Stimulated activated CD4-positive, alpha-beta T cell treated with anti-CD3 and anti-CD28 coated beads, TNF-alpha, amount 100 ng/mL, for 48 hours (primary cell): ENCODE data around the gene FBXL15.

ENCODE experiments used
- DNase-seq, 3 donors: peaks; one replicate each; pipeline ENCODE4 v3.0.0-alpha.2; 2020; ENCODE audit warnings: low read depth in 3 of 3

Gene FBXL15

DNA sequence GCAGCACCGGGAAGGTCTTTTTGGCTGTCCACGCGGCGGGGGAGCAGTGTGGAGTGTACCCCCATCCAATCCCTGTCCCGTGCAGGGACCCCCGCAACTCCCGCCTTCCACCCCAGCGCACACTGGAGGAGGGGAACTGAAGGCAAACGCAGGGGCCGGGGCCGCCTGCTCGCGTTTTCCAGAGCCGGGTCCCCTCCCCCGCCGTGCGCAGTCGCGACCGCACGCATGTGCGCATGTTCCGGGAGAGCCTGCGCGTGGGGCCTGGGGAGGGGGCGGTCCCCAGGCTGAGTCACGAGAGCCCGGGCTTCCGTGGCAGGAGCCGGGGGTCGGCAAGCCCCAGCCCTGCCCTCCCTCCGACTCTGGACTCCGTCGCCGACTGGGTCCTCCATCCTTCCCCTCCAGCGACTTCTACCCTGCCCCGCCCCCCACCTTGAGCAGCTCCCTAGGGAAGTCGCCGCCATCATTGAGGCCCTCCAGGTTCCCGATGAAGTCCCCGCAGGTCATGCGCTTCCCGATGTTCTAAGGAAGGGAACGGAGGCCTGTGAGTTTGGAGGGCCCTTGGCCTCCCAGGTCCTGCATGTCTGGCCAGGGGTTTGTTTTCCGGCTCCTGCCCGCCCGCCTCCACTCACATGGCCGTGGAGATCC is 10.1 kb upstream of the FBXL15 start:
- DNase-seq, result peak in 1 of 3 donors; percentile 46

DNA sequence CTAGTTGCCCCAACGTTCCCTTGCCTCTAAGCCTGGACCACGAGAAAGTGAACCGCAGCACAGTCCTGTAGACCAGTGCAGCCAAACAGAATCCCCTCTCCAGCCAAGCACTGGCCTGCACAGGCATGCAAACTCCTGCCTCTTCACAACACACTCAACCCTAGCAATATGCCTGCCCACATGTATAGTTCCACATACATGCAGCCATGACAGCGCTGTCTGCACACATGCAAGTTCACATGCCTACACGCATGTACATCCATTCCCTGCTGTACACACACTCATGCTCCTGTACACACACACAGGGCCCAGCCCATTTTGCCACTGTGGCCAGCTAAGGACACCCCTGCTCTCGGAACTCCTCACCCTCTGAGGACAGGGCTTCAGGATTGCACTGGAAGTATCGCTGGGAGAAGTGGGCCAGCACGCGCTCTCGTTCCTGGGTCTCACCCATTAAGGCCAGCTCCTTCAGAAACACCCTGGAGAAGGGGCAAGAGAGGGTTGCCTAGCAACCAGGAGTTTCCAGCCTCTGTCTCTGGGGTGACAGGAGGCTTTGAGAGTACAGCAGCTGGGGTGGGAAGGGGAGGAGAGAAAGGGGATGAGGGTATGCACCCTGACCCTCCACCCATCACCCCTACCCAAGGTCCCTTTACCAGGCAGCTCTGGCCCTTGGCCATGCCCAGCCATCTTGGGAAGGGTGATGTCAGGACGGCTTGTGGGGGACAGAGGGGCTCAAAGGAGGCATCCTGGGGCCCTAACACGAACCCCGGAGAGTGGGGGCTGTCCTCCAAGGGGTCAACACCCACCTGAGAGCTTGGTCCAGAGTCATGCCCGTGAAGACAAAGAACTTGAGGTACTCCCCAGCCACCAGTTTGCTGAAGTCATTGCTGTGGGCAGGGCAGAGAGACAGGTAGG is 9.0 kb upstream of the FBXL15 start:
- no peak for DNase-seq

DNA sequence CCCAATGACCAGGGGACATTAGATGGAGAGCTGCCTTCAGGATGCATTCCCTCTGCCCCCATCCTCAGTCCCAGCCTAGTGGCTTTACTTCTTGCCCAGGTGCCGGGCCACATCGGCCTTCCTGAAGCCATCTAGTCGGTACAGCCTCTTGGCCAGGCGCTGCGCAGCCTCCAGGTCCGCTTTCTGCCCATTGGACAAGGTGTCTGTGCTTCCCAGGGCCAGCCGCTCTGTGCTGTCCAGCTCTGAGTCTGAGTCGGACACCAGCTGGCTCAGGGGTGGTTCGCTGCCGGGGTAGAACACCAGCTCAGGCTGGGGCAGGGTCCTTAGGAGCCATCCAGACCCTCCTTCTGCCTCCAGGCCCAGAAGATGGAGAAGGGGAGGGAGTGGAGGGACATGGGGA is 8.3 kb upstream of the FBXL15 start:
- no peak for DNase-seq

DNA sequence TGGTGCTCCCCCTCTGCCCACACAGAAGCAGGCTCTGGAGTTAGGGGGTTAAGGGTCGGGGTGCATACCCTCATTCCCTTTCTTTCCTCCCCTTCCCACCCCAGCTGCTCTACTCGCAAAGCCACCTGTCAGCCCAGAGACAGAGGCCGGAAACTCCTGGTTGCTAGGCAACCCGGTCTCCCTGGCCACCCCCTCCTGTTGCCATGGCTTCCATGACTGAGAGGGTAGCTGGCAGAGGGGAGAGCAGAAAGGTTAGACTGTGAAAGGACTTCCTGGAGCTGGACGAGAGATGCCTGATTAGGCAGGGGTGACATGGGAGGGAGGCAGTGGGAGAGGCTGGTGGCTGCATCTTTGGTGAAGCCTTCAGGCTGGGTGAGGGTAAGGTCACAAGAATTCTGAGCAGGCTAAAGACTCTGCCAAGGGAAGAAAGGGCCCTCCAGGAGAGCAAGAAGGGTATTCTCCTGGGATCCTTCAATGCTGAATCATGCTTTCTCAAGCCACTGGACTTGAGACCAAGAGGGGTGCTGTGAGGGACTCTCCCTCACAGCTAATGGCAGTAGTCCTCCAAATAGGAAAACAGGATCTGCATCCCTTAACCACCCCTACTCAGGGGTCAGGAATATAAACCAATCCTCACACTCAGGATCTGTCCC is 7.5 kb upstream of the FBXL15 start:
- no peak for DNase-seq

DNA sequence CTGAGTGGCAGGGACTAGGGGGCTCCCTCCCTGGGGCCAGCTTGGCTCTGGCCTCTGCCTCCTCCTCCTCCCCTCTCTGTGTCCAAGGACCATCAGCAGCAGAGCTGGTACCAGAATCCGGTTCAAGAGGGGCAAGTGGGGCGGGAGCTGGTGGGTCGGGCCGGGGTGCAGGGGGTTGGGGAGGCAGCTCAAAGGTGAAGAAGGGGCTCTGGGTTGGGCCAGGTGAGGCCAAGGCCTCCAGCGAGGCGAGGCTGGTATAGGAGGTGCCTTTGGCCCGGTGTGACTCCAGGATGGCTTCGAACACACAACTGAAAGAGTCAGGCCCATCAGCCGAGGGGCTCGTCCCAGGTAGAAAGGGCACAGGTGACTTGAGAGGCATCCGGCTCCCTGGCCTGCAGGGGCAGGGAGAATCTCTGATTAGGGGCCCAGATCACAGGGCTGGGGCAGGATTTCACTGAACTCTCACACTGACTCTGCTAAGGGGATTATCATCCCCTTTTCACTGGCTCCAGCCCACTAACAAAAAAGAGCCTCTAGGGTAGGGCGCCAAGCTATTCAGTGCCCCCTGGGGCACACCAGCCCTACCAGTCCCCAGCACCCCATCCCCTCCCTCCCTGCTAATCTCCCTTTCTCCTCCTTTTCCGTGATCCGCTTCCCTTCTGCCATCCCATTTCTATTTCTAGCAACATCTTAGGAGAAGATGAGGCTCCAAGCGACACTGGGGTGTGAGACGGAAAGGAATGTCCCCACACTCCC is 6.7 kb upstream of the FBXL15 start:
- no peak for DNase-seq

DNA sequence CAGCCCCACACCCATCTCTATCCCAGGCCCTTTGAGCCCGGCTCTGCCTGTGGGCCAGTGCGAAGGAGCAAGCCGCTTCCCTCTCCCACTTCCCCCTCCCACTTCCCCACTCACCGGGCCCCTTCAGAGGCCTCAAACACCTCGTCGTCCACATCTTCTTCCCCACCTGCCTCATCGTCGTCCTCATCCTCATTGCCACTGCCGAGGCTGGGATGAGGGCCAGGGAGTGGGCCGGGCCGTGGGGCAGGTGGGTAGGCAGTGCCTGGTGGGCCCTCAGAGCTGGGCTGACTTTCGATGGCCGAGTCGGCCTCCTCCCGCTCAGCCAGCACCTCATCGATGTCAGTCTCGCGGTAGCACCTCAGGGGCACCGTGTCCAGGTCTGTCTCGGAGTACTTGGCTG is 5.9 kb upstream of the FBXL15 start:
- DNase-seq, result no peak

DNA sequence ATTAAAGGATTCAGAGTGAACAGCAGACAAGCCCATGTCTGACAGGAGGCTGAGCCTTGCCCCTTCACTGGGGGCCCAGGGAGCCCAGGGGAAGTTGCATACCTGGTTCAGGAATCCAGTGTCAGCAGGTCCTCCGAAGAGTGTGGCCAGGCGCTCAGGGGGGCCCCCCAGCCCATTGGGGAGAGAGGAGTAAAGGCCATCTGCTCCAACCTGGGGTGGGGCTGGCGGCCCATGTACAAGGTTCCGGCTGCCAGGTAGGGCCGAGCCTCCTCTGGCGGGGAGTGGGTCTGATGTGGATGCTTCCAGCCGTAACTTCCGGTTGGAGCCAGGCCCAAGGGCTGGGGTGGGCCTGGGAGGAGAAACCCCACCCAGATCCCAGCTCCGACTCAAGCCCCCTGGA is 4.4 kb upstream of the FBXL15 start:
- no peak for DNase-seq

DNA sequence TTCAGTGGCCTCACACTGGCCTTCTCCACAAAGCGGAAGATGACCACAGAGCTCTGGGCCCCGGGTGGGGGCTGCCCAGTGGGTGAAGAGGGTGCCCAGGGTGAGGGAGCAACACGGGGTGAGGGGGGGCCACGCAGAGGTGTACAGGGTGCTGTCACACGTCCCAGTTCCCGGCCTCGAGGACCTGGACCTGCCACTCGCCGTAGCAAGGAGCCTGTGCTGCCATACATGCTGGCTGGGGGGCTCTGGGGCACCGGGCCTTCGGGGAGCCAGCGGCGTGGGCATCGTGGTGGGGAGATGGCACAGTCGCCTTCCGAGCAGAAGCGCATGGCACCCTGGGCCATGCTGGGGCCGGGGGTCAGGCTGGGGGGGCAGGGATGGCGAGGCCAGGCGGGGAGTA is 3.9 kb upstream of the FBXL15 start:
- no peak for DNase-seq

DNA sequence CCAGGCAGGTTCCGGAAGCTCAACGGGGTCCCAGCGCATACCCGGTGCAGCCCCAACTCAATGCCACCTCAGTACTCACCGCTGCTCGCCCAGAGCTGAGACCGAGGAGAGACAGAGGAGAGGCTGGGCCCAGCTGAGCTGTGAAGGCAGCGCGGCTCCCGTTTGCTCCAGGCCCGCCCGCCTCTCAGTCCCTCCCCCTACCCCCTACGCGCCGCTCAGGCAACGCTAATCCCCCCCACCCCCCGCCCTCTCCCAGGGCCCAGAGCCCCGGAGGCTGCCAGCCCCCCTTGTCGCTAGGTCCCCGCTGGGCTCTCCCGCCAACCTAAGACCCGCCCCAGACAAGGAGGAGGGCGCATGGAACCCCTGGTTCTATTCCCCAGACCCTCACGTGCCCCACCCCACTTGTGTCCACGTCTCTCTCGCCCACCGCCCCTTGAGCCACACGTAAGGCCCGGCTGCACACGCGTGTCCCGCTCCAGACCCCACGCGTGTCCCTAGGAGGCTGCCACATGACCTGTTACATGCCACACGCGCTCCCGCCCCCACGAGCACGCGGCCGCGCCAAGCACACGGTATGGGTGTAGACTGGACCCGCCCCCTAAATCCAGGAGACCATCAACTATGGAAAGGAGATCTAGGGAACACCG is 1.9 kb upstream of the FBXL15 start, which contains the start of gene PSD:
PSD (minus strand) TSS at position 164 of the 647 bp plus-strand sequence. CDS start 1,747 bp downstream, outside the sequence.
- no peak for DNase-seq

DNA sequence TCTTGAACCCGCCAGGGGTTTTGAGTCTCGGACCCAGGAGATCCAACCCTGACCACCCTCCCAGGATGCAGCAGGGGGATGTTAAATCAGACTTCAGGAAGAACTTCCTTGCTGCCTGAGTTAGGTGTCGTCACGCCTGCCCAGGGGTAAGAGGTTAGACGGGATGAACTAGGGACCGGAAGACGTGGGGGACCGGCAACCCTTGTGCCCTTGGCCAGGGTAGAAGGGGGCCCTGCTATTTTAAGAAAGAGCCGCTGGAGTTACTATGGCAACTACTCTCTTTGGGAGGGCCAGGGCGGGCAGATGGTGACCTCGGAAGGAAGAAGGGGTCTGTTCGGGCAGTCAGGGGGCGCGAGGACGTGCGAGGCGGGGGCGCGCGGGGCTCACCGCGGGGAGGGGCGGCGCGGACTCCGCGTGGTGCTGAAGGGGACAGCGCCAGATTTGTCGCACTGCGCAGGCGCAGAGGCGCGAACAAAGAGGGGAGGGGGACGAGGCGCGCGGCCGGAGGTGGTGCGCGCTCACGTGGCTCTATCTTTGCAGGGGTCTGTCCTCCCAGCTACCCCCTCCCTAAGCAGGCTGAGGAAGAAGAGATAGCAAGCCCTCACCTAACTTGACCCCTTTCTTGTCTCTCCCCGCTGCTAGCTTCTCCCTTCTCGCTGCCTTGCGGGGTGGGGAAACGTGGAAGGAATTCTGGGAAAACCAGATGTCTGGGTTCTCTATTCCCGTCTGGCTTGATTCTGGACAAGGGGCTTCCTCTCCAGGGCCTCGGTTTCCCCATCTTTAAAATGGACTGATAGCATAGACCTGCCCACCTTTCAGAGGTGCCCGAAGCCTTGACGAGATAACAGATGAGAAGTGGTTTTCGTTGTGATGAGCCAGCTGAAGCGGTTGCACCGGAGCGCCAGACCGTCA is 1.1 kb upstream of the FBXL15 start:
- peak in 1 of 3 donors; percentile 52 for DNase-seq

DNA sequence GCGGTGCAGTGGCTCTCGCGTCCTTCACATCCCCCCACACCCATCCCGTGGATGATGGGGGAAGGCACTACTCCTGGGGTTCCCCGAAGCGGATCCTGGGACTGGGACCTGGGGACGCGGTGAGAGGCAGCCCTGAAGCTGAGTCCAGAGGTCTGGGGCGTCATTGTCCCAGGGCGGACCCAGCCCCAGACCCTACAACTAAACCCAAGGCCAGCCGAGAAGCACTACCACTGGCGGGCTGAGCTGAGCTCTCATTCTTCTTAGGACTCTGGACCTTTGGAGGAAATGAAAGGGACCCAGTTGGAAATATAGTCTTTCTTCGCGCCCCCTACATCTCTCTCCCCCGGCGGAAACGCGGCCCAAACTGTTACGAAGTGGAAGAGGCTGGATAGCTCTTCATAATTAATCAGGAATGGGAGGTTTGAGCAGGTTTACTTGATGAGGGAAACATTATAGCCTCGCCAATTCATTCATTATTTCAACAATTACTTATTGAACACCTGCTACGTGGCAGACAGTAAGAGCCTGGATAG is 389 bp upstream of the FBXL15 start:
- DNase-seq, result no peak

DNA sequence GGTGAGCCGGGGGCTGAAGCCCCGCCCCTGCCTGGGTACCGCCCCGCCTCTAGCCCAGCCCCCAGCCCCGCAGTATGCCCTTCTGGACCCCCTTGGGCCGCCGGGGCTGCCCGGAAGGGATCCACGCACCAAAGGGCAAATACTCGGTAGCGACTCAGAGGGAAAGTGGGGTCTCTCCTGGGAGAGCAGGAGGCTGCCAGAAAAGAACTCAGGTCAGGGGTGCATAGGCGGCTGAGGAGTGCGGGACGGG is 796 bp downstream of the FBXL15 start:
- no peak for DNase-seq

DNA sequence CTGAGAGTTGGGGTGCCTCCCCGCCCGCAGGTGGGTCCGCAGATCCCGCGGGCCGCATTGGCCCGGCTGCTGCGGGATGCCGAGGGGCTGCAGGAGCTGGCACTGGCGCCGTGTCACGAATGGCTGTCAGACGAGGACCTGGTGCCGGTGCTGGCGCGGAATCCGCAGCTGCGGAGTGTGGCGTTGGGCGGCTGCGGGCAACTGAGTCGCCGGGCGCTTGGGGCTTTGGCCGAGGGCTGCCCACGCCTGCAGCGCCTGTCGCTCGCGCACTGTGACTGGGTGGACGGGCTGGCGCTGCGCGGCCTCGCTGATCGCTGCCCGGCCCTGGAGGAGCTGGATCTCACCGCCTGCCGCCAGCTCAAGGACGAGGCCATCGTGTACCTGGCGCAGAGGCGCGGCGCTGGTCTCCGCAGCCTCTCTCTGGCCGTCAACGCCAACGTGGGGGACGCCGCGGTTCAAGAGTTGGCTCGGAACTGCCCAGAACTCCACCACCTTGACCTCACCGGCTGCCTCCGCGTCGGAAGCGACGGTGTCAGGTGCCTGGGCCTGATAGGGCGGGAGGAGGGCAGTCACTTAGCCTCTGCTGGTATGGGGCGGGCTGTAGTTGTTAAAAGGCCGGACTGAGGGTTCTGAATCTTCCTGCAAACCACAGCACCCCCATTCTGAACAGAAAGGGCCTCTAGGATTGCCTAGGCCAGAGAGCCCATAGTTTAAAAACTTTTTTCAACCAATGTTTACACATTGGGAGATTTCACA is 1.3 kb downstream of the FBXL15 start:
- no peak for DNase-seq

DNA sequence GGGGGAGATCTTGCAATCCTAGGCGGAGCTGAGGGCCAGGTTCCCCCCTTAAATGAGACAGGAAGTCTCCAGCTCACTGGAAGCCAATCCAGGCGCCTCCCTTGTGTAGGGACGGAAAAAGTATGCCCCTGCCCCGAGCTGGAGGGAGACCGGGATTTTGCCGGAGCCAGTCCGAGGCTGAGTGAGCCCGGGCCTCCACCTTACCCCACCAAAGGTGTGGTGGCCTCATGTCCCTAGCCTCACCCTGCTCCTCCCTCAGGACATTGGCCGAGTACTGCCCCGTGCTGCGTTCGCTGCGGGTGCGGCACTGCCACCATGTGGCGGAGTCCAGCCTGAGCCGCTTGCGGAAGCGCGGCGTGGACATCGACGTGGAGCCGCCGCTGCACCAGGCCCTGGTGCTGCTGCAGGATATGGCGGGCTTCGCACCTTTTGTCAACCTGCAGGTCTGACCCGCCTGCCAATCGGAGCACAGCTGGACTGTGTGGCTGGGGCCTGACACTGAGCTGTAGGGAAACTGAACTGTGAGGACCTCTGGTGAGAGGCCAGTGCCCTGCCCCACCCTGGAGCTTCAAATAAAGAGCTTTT is 2.0 kb downstream of the FBXL15 start:
- DNase-seq, result no peak

DNA sequence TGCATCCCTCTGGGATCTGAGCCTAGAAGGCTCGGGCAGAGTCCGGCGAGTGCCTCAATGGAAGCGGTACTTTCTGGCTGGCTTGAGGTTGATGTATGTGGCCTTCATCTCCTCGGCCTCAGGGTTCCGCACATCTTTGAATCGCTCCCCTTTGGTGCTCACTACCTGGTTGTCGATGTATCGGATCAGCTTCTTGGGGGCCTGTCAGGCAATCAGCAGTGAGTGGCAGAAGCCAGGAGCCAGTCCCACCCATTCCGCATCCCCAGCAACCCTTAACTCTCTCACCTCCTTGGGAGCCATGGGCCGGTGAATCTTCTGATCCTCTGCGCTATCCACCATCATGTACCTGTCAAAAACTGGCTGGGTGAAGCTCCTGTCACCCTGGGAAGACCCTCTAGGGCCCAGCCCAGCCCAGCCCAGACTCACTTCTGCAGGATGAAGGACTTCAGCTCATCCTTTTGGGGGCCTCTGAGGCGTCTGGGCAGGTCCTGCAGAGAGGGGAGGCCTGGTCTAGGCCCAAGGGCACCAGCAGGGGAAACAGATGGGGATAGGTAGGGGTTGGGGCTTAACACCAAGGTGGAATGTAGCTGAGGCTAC is 2.8 kb downstream of the FBXL15 start:
- DNase-seq, result no peak

DNA sequence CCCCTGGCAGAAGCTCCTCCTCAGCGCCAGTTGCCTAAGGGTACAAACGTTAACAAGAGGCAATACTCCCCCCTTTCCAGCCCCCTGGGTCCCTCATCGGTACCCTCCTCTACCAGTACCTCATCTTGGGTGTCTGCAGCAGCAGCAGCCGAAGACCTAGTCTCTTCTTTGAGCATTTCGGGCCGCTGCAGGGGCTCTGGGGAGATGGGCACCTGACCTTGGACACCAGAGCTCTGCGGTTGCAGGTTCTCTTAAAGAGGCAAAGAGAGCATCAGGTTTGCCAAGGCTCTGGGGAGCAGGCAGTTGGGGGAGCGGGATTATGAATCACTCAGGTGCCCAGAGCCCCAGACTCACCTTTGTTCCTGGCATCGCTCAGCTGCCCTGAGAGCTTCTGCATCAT is 3.5 kb downstream of the FBXL15 start:
- DNase-seq, result no peak

DNA sequence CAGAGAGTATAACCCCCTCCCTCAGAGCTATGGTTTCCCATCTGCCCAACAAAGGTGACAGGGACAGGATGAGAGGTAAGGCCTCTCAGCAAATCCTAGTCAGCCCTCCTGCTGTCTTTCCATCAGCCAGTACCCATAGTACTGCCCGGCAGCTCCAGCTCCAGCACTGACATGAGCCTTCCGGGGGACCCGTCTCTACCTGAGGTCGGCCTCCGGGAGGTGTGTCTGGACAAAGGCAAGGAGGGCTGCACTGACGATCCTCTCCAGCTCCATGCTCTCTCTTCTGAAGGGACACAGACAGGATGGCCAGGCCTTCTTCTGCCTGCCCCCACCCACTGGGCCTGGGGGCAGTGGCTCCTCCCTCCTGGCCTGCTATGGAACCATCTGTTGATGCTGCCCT is 4.3 kb downstream of the FBXL15 start:
- DNase-seq, result no peak

DNA sequence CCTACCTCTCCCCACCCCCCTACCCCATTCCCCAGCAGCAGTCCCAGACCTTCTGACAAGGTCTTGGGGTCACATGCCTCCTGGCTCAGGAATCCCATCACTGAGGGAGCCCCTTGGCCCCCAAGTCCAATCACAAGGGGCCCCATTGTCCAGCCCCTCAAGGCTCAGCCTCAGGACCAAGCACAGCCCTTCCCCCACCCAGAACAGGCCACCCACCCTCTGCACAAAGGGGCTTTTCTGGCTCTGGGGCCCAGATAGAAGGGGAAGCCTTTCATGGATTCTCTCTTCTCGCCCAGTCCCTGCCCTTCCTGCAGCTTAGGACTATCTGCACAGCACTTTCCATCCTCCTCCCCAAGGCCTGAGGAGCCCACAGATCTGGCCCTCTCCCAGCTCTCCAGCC is 4.8 kb downstream of the FBXL15 start:
- no peak for DNase-seq

DNA sequence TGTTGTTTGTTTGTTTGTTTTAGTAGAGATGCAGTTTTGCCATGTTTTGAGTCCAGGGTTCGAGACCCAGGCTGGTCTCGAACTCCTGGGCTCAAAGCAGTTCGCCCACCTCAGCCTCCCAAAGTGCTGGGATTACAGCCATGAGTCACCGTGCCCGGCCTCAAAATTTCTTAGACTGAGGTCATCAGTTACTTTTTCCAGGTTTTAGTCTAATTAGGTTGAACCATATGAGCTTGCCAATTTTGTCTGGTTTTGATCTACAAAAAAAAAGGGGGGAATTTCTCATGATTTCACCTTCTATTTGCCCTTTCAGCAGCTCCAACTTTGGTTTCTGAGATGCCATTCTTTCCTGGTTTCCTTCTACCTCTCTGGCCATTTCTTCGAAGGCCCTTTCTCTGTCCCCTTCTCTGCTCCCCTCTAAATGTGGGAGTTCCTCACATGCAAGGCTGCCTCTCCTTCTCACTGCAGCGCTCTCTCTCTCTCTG is 6.2 kb downstream of the FBXL15 start:
- DNase-seq, result no peak
